HG03045 (cell line): ENCODE results near the gene RAB3IL1.

ENCODE experiments used
- ATAC-seq: cut with Tn5 transposase; IDR thresholded peaks from one replicate; pipeline ENCODE4 v1.9.1; 2021; ENCODE audit warnings: mild to moderate bottlenecking, moderate library complexity; ENCODE audit not compliant: unreplicated experiment

RAB3IL1 gene

DNA sequence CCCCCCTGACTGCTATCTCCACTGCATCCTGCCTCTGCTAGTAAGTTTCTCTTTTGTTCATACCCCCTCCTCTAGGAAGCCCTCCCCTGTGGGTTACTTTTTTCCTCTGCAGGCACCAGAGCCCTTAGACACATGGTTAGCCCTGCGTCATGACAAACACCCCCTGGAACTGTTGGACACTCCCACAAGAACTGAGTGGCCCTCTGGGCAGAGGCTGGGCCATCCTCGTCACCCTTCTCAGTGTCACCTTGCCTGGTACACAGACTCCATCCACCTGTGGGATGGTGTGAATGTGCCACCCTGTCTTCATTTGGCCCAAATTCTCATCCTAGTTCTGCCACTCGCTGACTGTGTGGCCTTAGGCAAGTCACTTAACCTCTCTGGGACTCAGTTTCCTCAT, 4.1 kb upstream of the RAB3IL1 start:
- no peak for ATAC-seq

DNA sequence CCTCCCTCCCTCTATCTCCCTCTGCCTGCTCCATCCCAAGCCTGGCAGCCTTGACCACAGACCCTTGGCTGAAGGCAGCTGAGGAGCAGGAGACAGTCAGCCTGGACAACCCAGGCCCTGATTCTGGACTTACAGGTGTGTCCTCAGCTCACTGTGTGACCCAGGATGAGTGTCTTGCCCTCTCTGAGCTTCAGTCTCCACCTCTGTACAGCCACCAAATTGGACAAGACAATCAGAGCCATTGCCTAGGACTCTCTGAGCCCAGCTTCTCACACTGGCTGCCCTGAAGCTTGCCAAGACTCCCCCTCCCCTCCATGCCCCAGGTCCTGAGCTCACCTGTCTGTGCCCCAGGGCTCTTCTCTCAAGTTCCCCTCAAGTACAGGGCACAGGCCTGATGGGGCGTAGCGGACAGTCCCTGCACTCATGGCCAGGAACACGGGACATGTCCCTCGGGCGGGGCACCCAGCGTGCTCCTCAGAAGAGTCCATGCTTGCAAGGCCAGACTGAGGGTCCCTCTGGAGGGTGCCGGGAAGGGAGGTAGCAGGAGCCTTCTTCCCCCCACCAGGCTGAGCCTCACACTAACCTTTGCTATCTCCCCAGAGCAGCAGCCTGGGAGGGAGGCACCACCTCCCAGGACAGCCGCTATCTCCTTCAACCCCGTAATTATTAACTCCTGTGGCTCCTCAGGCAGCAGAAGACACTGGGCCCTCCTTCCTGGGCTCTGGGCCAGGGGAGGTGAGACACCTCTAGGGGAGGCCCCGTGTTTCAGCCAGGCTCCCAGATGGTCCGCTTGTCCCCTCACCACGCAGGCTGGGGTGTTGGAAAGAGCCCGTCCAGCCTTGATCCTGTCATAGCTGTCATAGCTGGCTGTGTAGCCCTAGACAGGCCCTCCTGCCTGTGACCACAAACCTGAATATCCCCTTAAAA, 2.6 kb upstream of the RAB3IL1 start:
- ATAC-seq: no peak

DNA sequence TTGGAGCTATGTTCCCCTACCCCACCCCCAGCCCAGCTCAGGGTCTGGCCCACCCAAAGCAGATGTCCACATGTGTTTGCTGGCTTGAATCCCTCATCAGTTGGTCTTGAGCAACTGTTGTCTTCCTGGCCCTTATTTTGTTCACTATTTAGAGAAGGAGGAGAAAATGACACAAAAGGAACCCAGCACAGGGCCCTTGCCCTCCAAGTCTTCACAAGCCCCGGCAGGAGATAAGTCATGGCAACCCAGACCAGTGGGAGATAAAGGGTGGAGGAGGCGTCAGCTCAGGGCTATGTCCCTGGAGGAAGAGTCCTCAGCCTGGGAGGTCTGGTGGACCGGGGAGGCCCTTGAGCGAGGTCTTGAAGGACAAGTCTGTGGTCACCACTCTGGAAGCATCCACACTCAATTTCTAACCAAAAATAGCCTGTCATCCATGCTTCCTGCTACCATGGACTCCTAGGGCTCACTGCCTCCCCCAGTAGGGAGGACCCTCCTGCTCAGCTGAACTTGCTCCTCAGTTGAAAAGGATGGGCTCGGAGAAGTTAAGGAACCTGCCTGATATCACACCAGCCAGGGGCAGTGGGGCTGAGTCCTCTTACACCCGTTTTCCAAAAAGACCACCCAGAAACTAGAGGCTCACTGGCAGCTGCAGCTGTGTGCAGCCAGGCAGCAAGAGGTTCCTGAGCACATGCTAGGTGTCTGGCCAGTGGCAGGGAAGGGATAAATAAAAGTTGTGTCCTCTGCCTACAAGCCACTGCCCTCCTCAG, 1.8 kb upstream of the RAB3IL1 start:
- ATAC-seq: no peak

DNA sequence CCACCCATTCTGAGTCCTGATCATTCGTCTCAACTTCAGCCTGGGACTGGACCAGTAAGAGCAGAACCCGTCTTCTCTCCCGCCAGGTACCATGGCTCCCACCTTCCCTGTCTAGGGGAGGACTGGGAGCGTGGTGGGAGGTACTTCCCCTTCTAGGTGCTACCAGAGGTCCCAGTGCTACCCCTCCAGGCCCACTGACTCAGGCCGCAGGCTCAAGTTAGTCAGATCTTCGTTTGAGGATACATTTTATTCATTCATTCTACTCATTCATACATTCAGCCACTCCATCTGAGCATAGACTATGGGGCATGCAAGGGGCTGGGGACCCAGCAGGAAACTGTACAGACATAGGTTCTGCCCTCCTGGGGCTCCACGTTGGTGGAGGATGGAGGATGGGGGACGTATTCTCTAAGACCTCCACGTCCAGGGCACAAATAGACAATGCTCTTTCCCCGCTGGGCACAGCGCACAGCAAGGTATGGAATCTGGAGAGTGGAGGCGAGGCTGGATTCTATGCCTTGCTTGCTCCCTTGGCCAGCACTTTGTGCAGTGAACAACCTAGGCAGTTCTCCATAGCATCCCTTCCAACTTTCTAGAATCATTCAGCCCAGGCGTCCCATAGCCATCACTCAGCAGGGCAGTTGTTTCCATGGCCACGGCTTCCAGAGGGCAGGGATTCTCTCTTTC, 1.0 kb upstream of the RAB3IL1 start:
- ATAC-seq: no peak

DNA sequence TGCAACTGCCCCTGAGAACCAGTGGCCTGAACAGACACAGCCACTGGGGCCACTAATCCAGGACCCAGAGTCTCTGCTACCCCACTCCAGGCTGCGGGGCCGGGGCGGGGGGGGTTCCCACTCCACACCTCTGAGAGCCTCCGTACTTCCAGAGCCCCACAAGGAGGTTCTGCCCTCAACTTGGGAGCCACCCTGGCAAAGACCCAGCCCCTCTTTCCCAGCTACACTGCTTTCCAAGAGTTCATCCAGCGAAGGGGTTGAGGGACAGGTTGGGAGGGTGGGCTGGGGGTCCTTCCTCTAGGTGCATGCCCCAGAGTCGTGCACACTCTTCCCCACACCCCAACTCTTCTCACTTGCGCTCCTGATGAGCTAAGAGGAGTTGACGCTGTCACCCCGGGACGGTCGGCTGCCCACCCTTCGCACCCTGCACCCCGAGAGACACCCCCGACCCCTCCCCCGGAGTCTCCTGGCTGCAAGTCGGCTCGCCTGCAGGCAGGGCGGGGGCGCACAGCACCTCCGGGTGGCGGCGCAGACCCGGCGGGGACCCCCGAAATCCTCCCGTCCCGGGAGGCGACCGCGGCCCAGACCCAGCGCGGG, 531 bp downstream of the RAB3IL1 start:
- no peak for ATAC-seq

DNA sequence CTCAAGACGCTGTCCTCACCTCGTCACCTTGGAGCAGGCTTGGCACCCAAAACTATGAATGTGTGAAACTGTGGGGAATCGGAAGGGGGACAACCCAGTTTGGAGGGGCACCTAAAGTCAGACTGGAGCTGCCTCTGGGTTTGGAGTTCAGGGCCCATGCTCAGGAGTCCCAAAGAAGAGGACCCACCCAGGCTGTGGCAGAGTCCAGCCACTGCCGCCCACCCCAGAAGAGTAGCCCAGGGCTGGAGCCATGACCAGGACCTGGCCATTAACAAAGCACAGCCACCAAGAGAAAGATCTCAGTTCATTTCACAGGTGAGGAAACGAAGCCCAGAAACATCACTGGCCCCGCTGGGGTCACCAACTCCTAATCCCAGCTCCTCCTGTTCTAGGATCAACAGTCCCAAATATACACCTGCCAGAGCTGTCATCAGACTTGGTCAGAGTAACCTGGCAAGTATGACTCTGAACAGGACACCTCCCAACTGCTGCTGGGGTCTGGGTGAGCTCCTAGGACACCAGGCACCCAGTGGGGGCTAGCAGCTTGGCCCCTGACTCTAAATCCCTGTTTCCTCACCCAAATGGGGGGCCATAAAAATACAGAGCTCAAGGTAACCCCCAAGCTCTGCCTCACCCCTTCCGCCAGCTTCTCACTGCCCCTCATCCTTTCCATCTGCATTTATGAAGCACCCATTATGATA, 2.7 kb downstream of the RAB3IL1 start:
- ATAC-seq: no peak

DNA sequence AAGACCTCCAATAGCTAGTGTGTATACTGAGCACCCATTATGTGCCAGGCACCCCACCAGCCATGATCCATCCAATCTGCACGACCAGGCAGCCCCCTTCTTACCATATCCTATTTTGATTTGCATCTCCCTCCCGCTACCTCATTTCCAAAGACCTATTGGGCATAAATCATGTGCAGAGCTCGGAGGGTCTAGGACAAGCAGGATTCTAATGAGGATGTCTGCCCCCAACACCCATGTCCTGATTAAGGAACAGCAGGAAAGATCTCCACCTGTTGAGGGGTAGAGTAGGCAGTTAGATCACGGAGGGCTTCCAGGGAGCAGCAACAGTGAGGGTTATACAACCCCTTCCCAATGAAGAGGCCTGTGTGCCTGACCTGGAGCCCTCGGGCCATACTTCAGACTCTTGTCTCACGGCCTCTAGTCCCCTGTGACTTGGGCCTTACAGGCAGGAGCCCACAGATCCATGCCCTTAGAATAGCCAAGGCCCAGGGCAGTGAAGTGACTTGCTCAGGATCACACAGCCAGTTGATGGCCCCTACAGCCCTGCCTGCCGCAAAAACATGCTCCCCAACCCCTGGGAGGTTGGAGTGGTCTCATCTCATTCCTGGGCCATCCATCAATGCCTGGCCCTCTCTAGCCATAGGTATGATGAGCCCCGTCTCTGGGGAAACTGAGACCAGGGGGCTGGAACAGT, 3.5 kb downstream of the RAB3IL1 start:
- ATAC-seq: no peak

DNA sequence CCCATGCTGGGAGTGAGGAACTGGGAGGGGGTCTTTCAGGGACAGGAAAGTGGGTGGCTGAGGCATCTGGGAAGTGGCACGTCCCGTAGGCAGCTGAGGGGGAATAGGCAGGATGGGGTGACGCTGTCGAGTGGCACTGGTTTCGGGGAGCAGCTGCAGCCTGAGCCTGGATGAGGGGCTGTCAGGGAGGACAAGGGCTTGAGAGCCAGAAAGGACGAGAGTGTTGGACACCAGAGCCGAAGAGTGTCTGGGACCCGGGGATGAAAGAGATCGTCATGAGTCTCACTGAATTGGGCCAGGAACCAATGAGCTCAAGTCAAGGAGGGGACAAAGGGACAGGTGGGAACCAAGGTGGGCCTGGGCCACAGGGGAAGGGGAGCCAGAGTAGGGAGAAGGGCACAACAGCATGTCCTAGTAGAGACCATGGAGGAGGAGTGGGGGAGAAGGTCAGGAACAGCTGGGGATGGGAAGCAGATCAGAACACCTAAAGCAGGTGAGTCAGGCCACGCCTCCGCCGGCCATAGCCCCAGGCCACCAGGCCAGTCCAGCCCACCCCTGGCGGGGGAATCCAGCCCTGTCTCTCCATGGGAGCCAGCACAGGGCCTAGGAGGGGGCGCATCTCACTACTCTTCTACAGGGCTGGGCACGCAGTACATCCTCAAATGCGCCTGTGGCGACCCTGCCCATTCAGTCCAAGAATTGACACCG, 4.2 kb downstream of the RAB3IL1 start:
- no peak for ATAC-seq

DNA sequence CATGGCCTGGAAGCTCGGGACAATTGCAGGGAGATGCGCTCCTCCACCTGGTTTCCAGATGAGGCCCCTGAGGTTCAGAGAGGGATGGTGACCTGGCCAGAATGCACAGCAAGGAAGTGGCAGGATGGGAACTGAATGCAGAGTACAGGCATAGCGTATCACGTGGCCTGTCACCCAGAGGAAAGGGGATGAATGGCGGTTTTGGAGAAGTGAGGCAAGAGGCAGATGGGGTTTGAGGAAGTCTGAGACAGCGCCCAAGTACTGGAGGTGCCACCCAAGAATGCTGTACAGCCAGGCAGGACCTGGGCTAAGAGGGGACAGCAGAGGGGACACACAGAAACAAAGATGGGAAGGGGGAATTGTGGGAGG, 4.9 kb downstream of the RAB3IL1 start:
- no peak for ATAC-seq

DNA sequence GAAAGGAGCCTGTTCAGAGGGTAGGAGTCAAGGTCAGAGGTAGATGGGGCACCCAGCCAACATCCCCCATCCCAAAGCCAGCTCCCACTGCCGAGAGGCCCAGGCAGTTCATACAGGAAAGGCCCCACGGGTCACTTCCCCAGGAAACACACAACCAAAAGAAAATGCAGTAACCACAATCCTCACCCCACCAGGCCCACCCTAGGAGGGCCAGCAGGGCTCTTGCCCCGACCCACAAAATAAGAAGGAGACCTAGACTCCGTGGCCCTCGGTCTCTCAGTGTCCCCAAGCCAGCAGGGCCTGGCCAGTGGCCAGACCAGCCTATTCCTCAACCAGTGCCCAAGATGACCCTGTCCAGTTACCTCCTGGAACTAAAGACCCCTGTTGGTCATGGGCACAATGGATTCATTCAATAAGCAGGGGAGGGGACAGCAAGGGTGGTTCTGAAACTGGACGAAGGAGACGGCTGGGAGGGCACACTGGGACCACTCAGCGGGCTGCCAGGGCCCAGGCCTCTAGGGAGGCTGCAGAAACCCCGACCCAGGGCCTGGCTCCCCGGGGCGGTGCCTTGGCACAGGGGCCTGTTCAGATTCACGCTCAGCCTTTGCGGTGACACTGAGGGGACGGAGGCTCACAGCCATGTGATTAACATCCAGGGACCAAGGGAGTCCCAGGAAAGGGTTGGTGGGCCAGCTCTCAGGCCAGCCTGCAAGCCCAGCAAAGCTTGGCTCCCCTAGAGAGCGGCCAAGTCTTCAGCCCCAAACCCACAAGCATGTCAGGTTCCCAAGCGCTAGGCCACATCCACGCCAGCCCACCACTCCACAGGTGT, 5.5 kb downstream of the RAB3IL1 start:
- ATAC-seq: no peak

DNA sequence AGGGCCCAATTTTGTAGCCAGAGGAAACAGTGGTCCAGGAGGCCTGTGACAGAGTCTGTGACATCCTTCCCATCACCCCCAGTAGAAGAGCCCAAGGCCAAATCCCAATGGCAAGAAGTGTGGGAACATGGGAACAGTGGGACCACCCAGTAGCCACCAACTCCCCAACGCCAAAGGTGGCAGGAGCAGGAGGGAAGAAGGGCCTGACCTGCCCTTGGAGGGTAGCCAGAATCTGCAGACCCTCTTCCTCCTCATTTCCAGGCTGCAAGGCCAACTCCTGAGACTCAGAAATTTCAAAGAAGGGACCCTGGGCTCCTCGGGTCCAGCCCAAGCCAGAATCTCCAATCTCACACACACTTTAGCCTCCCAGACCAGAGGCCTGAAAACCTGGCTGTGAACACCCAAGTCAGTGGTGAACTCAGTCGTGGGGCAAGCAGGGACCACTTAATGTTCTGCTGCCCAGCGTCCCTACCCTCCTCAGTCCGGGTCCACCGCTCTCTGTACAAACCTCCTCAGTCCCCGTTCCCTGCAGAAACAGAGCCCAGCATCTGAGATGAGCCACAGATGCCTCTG, 6.2 kb downstream of the RAB3IL1 start:
- ATAC-seq: no peak

DNA sequence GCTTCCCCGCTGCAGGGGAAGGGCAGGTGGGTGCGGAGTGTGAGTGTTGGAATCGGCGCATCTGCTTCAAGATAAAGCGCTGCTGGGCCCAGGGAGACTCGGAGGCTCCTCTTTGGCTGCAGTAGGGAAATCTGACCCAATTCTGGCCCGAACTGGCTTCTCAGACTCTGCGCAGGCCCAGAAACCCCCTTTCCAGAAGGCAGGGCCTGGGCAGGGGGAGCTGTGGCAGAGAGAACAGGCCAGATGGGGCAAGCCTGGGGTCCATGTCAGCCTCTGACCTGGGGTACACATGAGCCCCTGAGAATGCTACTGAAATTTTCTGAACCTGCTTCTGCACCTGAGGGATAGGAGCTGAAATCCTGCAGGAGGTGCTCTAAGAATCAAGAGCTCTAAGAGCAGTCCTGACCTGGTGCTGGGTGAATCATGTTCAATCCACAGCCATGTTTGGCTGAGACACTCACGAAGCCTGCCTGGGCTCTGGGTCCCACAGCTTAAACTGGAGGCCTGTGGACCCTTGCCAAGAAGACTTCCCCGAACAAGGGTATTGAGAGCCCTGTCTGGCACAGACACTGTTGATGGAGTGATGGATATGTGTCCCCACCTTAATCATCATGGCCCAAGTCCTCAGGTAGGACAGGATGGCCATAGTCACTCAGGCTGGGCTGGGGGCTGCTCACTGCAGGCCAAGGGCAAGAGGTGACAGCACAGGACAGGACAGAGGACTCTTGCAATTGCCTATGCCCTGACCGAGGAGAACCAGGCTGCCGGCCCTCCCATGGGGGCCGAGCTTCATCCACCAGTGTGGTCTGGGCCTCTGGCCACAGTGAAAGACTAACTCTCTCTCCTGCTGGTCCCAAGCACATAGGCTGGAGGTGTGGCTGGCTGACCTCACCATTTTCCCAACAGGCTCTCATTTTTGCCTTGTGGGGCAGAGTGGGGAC, 6.9 kb downstream of the RAB3IL1 start:
- ATAC-seq: no peak

DNA sequence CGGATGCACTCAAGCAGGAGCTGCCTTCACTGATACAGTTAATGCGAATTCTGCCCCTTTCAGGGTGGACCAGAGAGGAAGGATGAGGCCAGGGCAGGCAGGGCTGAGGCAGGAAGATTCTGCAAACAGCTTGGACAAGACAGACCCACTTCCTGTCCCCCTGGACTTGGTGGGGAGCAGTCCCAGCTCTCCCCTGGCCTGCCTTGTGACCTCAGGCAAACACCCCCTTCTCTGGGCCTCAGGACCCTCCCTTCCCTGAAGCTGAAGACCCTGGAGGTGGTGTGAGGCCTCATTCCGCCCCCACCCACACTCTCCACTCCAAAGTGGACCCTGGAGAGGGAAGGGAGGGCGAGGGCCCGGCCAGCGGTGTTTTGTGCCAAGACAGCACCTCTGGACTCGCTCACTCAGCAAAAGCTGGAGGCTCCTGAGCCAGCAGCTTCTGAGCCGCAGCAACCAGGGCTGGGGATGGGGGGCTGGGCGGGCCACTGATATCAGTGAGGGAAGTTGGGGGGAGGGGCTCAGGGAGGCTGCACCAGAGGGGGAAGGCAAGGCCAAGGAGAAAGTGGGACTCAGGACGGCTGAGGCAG, 8.5 kb downstream of the RAB3IL1 start:
- ATAC-seq: no peak

DNA sequence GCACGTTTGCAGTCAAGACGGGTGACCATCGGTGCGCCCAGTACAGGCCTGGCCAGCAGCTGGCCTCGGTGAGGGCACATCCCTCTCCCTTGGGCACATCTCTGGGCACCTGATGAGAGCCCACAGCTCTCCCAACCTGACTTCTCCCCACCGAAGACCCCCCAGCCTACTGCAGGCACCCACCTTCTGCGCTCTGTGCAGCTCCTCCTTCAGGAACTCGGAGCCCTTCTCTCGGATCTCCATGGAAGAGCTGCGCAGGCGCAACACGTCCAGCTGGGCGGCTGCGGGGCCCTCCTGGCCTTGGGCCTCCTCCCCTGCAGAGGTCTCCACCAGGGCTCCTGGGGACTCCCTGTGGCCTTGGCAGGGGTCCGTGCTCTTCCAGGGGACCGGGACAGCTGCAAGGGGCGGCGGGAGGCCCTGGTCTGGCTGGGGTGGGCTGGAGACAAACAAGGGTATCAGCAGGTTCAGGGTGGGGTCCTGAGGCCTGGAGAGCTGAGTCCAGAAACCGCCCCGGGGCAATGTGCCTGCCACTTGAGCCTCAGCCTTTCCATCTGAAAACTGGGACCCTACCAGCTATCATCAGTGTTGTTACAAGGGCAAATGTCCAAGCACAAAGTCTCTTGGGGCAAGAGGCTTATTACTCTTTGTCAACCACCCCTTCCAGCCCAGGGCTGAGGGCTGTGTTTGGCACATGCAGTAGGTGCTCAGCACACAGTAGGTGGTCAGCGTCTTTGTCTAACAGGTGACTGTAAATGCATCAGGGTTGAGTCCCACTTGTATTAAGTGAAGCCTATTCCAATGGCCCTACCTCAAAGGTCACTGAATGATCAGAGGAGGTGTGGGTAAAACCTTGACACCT, 9.3 kb downstream of the RAB3IL1 start:
- no peak for ATAC-seq

DNA sequence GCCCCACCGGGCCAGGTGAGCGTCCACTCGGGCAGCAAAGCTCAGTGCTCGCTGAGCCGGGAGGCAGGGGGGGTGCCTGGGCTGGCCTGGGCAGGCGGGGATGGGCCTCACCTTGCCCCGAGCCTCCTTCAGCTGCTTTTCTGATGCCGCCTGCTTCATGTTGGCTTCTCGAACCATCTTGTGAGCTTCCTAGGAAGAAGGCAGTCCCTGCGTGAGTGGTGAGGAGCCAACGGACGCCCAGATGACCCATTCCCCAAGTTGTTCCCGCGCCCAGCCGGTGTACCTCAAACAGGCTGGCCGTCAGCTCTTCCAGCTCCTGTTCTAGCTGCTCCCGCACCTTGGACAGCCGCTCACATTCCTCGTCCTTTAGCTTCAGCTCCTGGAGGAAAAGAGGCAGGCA, 10.1 kb downstream of the RAB3IL1 start:
- no peak for ATAC-seq

DNA sequence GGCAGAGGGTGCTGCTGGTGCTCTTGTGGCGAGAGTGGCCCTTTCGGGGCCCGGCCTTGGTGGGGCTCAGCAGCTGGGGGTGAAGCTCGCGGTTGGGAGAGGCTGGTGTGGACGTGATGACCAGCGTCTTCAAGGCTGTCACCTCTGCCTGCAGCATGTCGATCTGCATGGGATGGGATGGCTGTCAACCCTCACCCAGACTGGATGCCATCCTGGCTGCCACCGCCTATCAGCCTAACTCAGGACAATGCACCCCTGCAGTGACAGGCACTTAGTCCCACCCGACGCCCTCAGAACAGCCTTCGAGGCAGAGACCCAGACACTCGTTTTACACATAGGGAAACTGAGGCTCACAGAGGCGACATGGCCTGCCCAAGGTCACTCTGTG, 10.8 kb downstream of the RAB3IL1 start:
- no peak for ATAC-seq
